ENCODE measurements around the gene GTF3C1. TPM values are rescaled to one million over a fixed set of nuclear protein-coding genes. Genes with fewer than 3 reads are reported as not detected.

Gene GTF3C1, protein sequence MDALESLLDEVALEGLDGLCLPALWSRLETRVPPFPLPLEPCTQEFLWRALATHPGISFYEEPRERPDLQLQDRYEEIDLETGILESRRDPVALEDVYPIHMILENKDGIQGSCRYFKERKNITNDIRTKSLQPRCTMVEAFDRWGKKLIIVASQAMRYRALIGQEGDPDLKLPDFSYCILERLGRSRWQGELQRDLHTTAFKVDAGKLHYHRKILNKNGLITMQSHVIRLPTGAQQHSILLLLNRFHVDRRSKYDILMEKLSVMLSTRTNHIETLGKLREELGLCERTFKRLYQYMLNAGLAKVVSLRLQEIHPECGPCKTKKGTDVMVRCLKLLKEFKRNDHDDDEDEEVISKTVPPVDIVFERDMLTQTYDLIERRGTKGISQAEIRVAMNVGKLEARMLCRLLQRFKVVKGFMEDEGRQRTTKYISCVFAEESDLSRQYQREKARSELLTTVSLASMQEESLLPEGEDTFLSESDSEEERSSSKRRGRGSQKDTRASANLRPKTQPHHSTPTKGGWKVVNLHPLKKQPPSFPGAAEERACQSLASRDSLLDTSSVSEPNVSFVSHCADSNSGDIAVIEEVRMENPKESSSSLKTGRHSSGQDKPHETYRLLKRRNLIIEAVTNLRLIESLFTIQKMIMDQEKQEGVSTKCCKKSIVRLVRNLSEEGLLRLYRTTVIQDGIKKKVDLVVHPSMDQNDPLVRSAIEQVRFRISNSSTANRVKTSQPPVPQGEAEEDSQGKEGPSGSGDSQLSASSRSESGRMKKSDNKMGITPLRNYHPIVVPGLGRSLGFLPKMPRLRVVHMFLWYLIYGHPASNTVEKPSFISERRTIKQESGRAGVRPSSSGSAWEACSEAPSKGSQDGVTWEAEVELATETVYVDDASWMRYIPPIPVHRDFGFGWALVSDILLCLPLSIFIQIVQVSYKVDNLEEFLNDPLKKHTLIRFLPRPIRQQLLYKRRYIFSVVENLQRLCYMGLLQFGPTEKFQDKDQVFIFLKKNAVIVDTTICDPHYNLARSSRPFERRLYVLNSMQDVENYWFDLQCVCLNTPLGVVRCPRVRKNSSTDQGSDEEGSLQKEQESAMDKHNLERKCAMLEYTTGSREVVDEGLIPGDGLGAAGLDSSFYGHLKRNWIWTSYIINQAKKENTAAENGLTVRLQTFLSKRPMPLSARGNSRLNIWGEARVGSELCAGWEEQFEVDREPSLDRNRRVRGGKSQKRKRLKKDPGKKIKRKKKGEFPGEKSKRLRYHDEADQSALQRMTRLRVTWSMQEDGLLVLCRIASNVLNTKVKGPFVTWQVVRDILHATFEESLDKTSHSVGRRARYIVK (N-terminal part only)
- 72.5 to 89.6 TPM (median 76.6 TPM) in 5 replicates for total RNA-seq (2022; extraction: Qiagen RNA extraction)

GRCh38 chr16:27549746-27550581 lies at the start of gene GTF3C1, which contains the start of gene KATNIP:
TSS of gene GTF3C1 (minus strand) at chr16:27549913. CDS start at chr16:27549890, 23 bp downstream.
TSS of gene KATNIP (plus strand) at chr16:27550144. CDS start at chr16:27550171, 27 bp downstream.

Other genes starting within 250 kb of the GTF3C1 start
- gene IL4R, start 235.9 kb downstream of the GTF3C1 start, total RNA-seq (2022; extraction: Qiagen RNA extraction): 36.7 to 50.0 TPM (median 42.5 TPM) in 5 replicates
- gene IL21R, start 147.7 kb downstream of the GTF3C1 start, total RNA-seq (2022; extraction: Qiagen RNA extraction): 0.03 TPM in 1 of 5 replicates, not detected in the others
- 10.0 to 14.5 TPM (median 13.3 TPM) in 5 replicates for gene KATNIP, start 231 bp upstream of the GTF3C1 start, total RNA-seq (2022; extraction: Qiagen RNA extraction)

All from A549 treated with CORT108297 at 1 μM for 4 hours (cell line).